HEK293 (cell line): ENCODE measurements around the gene RASA3.

ENCODE experiments used
- CTCF ChIP-seq: fragments of 450-650 bp; formaldehyde crosslinking; IDR thresholded peaks from 2 replicates; pipeline ENCODE4 v1.5.1; 2016; ENCODE audit warnings: missing biosample characterization, missing genetic modification characterization
- KLF16 ChIP-seq: fragments of 450-650 bp; formaldehyde crosslinking; IDR thresholded peaks from 2 replicates; pipeline ENCODE4 v1.5.1; 2017; ENCODE audit warnings: missing biosample characterization, missing genetic modification characterization
- KLF8 ChIP-seq: fragments of 450-650 bp; formaldehyde crosslinking; IDR thresholded peaks from 2 replicates; pipeline ENCODE4 v1.5.1; 2016; ENCODE audit warnings: missing biosample characterization, missing genetic modification characterization
- KLF9 ChIP-seq: fragments of 450-650 bp; formaldehyde crosslinking; IDR thresholded peaks from 2 replicates; pipeline ENCODE4 v1.5.1; 2016; ENCODE audit warnings: missing biosample characterization, missing genetic modification characterization, low read depth
- REST ChIP-seq: fragments of 450-650 bp; formaldehyde crosslinking; IDR thresholded peaks from 2 replicates; pipeline ENCODE4 v1.5.1; 2016; ENCODE audit warnings: missing biosample characterization, missing genetic modification characterization
- ZBTB21 ChIP-seq: fragments of 450-650 bp; formaldehyde crosslinking; IDR thresholded peaks from 2 replicates; pipeline ENCODE4 v1.5.1; 2017; ENCODE audit warnings: missing biosample characterization, missing genetic modification characterization
- ZNF24 ChIP-seq: fragments of 450-650 bp; formaldehyde crosslinking; IDR thresholded peaks from 2 replicates; pipeline ENCODE4 v1.5.1; 2016; ENCODE audit warnings: missing biosample characterization, missing genetic modification characterization
- ZNF280D ChIP-seq: fragments of 450-650 bp; formaldehyde crosslinking; IDR thresholded peaks from 2 replicates; pipeline ENCODE4 v1.5.1; 2016; ENCODE audit warnings: missing biosample characterization, missing genetic modification characterization
- ZNF311 ChIP-seq: fragments of 450-650 bp; formaldehyde crosslinking; IDR thresholded peaks from 2 replicates; pipeline ENCODE4 v1.5.1; 2017; ENCODE audit warnings: missing biosample characterization, missing genetic modification characterization, borderline replicate concordance
- ZNF350 ChIP-seq: fragments of 450-650 bp; formaldehyde crosslinking; IDR thresholded peaks from 2 replicates; pipeline ENCODE4 v1.5.0; 2017; ENCODE audit warnings: missing biosample characterization, mild to moderate bottlenecking, missing genetic modification characterization
- ZNF561 ChIP-seq: fragments of 450-650 bp; IDR thresholded peaks from 2 replicates; pipeline ENCODE4 v1.5.1; 2018; ENCODE audit warnings: missing biosample characterization, missing genetic modification characterization, borderline replicate concordance
- ZNF596 ChIP-seq: fragments of 450-650 bp; IDR thresholded peaks from 2 replicates; pipeline ENCODE4 v1.5.0; 2018; ENCODE audit warnings: missing biosample characterization, mild to moderate bottlenecking, missing genetic modification characterization, moderate library complexity
- ZNF629 ChIP-seq: fragments of 450-650 bp; formaldehyde crosslinking; IDR thresholded peaks from 2 replicates; pipeline ENCODE4 v1.5.1; 2017; ENCODE audit warnings: missing biosample characterization, missing genetic modification characterization

GRCh38 chr13:114021464-114022308, 110.7 kb downstream of the RASA3 start:
- TF ChIP-seq ZBTB21 (tag by site-specific recombination) (no peak), CTCF (tag by site-specific recombination) (no peak), ZNF350 (tag by site-specific recombination) (no peak), REST (tag by site-specific recombination) (no peak), ZNF561 (tag by site-specific recombination) (no peak), KLF9 (no peak), ZNF24 (tag by site-specific recombination) (no peak), KLF16 (tag by site-specific recombination) (no peak), KLF8 (tag by site-specific recombination) (no peak), ZNF280D (tag by site-specific recombination) (no peak), ZNF596 (tag by site-specific recombination) (no peak), ZNF629 (tag by site-specific recombination) (no peak), ZNF311 (no peak)
